ENCODE measurements around the gene AFF3.

Gene AFF3

DNA sequence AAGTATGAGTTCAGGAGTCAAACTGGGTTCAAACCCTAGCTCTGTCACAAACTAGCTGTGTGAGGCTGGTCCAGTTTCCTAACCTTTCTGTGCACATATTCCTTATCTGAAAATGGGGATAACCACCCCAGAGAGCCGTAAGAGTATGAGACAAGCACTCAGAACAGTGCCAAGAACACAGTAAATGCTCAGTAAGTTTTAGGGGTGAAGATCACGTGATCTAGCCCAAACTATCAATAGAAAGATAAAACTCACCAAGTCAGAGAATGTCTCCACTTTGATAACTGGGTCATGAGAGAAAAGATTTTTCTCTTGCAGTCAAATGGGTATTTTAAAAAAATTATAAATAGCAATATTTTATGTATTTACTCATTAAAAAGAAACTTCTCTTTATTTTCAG is 433.2 kb downstream of the AFF3 start:
- no peaks in the 10 kb centered on the region for H3K4me1 ChIP-seq (ENCODE audit: control insufficient read depth in 1 of 2, insufficient read depth in 1 of 2, low read depth in 1 of 2, low read length in 1 of 2)
- TF ChIP-seq, protein P1, sequence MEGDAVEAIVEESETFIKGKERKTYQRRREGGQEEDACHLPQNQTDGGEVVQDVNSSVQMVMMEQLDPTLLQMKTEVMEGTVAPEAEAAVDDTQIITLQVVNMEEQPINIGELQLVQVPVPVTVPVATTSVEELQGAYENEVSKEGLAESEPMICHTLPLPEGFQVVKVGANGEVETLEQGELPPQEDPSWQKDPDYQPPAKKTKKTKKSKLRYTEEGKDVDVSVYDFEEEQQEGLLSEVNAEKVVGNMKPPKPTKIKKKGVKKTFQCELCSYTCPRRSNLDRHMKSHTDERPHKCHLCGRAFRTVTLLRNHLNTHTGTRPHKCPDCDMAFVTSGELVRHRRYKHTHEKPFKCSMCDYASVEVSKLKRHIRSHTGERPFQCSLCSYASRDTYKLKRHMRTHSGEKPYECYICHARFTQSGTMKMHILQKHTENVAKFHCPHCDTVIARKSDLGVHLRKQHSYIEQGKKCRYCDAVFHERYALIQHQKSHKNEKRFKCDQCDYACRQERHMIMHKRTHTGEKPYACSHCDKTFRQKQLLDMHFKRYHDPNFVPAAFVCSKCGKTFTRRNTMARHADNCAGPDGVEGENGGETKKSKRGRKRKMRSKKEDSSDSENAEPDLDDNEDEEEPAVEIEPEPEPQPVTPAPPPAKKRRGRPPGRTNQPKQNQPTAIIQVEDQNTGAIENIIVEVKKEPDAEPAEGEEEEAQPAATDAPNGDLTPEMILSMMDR (IDR thresholded peaks at IDR 0.05), result no peak
- H3K4me3 ChIP-seq (ENCODE audit: low read depth in 1 of 2, low read length in 1 of 2), result no peak overlapping the region
- no peaks in the 10 kb centered on the region for H3K36me3 ChIP-seq
- no peaks in the 10 kb centered on the region for H3K27me3 ChIP-seq
- no peaks in the 10 kb centered on the region for H3K9me3 ChIP-seq
- H3K27ac ChIP-seq, result no peak overlapping the region

DNA sequence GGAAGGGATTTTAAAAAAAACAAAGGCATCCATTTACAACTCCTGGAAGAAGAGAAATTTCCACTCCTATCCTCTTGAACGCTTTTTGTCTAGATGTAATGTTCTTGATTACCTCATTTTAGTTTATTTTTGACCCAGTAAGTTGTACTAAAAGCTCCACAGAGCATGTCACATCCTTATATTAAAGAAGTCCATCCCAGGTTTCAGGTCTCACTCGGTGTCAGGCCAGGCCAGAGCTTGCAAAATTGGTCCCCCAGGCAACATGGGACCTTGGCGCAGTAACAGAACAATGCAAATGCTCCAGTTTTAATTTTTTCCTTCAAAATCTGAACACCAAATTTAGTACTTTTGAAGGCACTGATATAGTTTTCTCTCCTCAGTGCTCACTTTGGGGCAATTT is 434.2 kb downstream of the AFF3 start:
- Histone ChIP-seq H3K4me3 (ENCODE audit: low read depth in 1 of 2, low read length in 1 of 2) (no peak overlapping the region), H3K9me3 (no peaks in the 10 kb centered on the region), H3K27ac (no peak overlapping the region), H3K27me3 (no peaks in the 10 kb centered on the region), H3K4me1 (ENCODE audit: control insufficient read depth in 1 of 2, insufficient read depth in 1 of 2, low read depth in 1 of 2, low read length in 1 of 2) (no peaks in the 10 kb centered on the region), H3K36me3 (no peaks in the 10 kb centered on the region)
- TF ChIP-seq, protein P1 (IDR thresholded peaks at IDR 0.05), result no peak

DNA sequence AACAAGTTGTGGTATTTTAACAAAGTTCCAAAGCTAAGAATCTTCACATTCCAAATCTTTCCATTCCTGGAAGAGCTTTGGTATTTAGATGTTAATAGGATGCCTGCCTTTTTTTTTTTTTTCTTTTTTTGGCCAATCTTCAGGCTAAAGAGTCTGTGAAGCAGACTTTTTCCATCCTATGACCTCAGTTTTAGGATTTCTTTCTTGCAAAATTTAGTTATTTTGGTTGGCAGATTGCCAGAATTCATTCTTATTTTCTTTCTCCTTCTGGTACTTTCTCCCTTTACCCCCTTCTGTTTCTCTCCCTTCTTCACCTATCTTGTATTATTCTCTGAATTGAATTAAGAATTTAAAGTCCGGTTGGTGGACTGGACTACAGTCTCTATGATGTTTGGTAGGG is 434.8 kb downstream of the AFF3 start:
- H3K36me3 ChIP-seq, result no peaks in the 10 kb centered on the region
- TF ChIP-seq, protein P1 (IDR thresholded peaks at IDR 0.05), result no peak
- no peak overlapping the region for H3K27ac ChIP-seq
- no peaks in the 10 kb centered on the region for H3K9me3 ChIP-seq
- H3K27me3 ChIP-seq, result no peaks in the 10 kb centered on the region
- no peaks in the 10 kb centered on the region for H3K4me1 ChIP-seq (ENCODE audit: control insufficient read depth in 1 of 2, insufficient read depth in 1 of 2, low read depth in 1 of 2, low read length in 1 of 2)
- no peak overlapping the region for H3K4me3 ChIP-seq (ENCODE audit: low read depth in 1 of 2, low read length in 1 of 2)

DNA sequence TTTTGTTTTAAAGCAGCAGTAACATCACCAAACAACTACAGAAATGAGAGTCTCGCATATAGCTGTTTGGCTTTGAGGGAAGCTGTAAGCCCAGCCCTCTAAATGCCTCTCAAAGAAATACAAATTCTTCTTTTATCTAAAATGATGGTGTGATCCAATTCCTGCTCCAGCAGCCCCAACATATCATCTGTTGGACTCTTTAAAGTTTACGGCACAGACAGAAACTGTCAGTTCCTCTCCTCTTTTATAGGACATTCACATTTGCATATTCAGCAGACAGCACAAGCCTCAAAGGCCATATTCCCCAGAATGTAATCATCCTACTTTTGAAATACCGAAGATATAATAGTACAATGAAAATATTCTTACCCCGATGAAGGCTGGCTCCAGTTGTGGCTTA is 435.7 kb downstream of the AFF3 start:
- no peaks in the 10 kb centered on the region for H3K27me3 ChIP-seq
- H3K4me1 ChIP-seq (ENCODE audit: control insufficient read depth in 1 of 2, insufficient read depth in 1 of 2, low read depth in 1 of 2, low read length in 1 of 2), result peaks cover 0 to under 1% of the 10 kb centered on the region in 2 experiments
- no peaks in the 10 kb centered on the region for H3K9me3 ChIP-seq
- H3K4me3 ChIP-seq (ENCODE audit: low read depth in 1 of 2, low read length in 1 of 2), result no peak overlapping the region
- no peaks in the 10 kb centered on the region for H3K36me3 ChIP-seq
- no peak overlapping the region for H3K27ac ChIP-seq
- TF ChIP-seq, protein P1 (IDR thresholded peaks at IDR 0.05), result no peak

DNA sequence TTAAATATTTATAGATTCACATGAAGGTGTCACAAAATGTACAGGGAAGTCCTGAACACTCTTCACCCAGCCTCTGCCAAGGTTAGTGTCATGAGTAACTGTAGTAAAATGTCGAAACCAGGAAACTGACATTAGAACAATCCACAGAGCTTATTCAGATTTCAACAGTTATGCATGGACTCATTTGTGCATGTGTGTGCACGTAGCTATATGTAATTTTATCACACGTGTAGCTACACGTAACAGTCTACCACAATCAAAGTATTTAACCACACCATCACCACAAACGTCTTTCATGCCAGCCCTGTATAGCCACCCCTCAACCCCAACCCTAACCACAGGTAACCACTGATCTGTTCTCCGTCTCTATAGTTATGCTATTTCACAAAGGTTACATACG is 440.9 kb downstream of the AFF3 start:
- TF ChIP-seq, protein P1 (IDR thresholded peaks at IDR 0.05), result no peak
- peak overlapping the region; percentile 21 for H3K27ac ChIP-seq
- no peaks in the 10 kb centered on the region for H3K9me3 ChIP-seq
- H3K27me3 ChIP-seq, result no peaks in the 10 kb centered on the region
- H3K4me1 ChIP-seq (ENCODE audit: control insufficient read depth in 1 of 2, insufficient read depth in 1 of 2, low read depth in 1 of 2, low read length in 1 of 2), result peaks cover 7 to 10% of the 10 kb centered on the region in 2 experiments
- no peak overlapping the region for H3K4me3 ChIP-seq (ENCODE audit: low read depth in 1 of 2, low read length in 1 of 2)
- no peaks in the 10 kb centered on the region for H3K36me3 ChIP-seq
